ENCODE results near the gene CRYBG1.

Gene CRYBG1

GRCh38 chr6:106426250-106426970, 65.9 kb downstream of the CRYBG1 start:
- DNase-seq (ENCODE audit: low read depth): no peak

DNA sequence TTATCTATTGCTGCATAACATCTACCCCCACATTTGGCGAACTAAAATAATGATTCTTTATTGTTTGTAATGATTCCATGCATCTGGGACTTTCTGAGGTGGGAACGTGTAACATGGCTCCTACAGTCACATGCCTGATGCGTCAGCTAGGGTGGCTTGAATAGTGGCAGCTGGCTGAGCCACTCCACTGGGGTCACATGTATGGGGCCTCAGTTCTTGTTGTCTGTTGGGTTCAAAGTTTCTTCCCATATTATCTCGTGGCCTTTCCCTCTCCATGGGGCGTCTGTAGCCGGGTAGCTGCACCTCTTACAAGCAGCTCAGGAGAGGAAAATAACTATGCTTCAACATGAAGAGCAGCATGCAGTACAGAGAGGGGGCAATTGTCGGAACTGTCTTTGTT, 69.9 kb downstream of the CRYBG1 start:
- DNase-seq (ENCODE audit: low read depth): no peak

GRCh38 chr6:106431405-106431804, 70.9 kb downstream of the CRYBG1 start:
- no peak for DNase-seq (ENCODE audit: low read depth)

DNA sequence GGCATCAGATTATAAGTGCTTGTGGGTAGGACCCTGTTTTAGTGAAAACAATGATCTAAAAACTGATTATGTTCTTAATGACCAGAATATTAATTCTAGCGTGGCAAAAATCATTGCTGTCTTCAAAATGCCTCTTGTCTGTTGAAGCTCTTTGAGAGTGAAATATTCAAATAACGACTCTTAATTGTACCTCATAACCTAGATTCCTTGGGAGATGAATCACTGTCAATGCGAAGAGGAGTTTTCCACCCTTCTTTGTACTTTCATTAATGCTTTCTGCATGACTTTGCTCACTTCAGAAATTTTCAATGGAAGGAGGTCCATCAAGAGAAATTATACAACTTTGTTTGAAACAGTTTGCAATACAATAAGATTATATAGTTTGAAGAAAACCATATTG, 71.5 kb downstream of the CRYBG1 start:
- no peak for DNase-seq (ENCODE audit: low read depth)

DNA sequence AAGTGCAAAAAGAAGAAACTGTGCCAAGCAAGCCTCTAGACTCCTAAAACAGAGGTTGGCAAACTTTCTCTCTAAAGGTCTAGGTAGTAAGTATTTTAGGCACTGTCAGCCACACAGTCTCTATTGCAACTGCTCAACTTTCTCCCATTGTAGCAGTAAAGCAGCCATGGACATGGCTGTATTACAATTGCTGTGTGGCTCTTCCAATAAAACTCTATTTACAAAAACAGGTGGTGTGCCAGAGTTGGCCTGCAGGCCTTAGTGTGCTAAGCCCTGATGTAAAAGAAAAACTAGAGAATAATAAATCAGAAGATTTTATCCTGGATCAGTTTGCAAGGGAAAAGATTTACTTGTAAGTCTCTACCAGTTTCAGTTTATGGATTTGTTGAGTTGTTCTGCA, 74.0 kb downstream of the CRYBG1 start:
- no peak for DNase-seq (ENCODE audit: low read depth)

DNA sequence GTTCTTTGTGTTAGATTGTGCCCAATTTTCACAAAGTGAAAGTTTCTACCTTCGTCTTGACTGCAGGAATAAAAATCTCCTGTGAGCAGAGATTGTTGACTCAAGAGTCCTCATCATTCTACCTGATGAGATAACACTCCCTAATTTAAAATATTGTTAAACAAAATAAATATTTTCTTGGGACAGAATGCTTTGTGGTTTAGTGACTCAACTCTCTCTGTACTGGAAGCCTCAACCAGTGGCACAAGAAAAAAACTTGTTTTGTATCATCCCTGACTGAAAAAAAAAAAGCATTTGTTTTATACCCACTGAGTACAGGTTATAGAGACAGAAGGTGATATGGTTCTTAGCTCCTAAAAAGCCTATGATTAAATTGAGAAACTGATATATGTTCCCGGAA, 78.9 kb downstream of the CRYBG1 start:
- DNase-seq (ENCODE audit: low read depth): no peak

DNA sequence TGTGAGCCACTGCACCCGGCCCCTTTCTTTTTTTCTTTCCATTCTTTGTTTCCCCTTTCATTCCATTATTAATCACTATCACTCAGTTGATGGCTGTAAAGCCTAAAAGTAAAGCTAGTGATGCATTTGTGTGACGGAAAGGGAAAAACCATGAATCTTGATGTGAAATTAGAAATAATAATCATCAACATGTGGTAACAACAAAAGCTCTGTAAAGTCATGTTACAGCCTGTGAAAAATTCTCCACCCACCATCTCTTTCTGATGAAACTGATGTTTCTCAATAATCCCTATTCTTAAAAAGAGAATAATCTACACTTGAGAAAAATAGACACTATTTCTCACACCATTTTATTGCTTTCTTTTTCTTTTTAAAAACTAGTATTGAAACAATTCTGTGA, 80.0 kb downstream of the CRYBG1 start:
- no peak for DNase-seq (ENCODE audit: low read depth)

- DNase-seq (ENCODE audit: low read depth): no peak
Observed at GRCh38 chr6:106442395-106442794, 81.9 kb downstream of the CRYBG1 start.

DNA sequence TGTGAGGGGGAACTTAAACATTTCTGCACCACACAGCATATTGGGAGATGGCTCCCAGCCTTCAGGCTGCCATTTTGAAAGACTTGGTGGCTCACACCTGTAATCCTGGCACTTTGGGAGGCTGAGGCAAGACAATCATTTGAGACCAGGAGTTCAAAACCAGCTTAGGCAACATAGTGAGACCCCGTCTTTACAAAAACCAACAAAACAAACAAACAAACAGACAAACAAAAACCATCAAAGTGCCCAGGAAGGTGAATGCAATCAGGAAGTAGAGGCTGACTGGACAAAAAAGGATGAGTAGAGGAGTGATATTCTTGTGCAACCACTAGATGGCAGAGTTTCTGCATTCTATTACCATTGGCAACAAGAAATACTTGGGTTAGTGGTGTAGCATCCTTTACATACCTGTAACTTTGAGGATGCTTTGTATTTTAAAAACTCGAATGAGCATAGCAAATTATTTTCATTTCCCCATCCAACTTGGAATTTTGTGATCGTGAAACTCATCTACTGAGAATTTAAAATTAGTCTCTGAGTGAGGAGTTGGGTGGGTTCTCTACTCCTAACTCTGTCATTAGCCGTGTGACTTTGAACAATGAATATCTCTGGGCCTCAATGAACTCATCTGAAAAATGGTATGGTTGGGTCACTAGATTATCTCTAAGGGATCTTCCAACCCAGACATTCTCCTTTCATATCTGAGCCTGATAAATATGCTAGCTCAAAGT, 84.4 kb downstream of the CRYBG1 start:
- DNase-seq (ENCODE audit: low read depth): peak; percentile 8

DNA sequence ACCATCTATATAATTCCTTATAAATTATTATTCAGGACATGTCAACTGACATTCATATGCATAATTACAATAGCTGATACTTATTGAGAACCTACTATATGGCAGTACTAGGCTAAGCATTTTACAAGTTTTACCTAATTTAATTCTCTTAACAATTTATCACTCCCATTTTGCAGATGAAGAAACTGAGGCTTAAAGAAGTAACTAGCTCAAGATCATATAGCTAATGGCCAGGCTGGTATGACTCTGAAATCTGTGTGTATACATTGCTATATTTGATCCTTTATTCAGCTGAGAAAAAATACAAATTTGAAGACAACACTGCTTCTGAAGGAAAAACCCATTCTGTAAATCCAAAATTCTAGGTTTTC, 85.0 kb downstream of the CRYBG1 start:
- DNase-seq (ENCODE audit: low read depth): no peak

DNA sequence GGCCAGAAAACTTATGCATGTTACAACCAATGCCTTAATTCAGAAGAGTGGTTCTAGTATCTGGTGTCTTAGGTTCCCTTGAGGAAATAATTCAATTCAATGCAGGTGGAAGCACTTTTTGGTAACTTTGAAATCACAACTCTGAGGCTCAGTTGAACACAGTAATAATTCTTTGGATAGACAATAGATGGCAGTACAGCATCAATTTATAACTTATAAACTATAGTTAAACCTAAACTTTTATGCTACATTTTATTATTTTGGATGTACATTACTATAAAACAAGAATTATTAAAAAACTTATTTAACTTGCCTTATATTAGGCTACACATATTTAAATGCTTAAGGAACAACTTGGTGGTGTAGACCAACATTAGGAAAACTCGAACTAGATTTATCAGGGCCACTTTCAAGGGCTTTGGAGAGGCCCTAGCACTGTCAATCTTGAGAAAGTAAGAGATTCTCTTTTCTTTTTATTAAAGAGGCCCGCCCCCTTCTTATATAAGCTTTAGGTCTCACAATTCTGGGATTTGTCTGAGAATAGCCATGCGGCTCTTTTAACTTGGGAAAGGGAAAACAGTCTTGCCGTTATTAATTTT, 85.9 kb downstream of the CRYBG1 start:
- no peak for DNase-seq (ENCODE audit: low read depth)

GRCh38 chr6:106446983-106447382, 86.5 kb downstream of the CRYBG1 start:
- DNase-seq (ENCODE audit: low read depth): no peak

- DNase-seq (ENCODE audit: low read depth): peak; percentile 4
Observed at GRCh38 chr6:106448000-106448426, 87.5 kb downstream of the CRYBG1 start.

- DNase-seq (ENCODE audit: low read depth): no peak
Observed at GRCh38 chr6:106450653-106451052, 90.1 kb downstream of the CRYBG1 start.

GRCh38 chr6:106451439-106451838, 90.9 kb downstream of the CRYBG1 start:
- no peak for DNase-seq (ENCODE audit: low read depth)

GRCh38 chr6:106452628-106453027, 92.1 kb downstream of the CRYBG1 start:
- no peak for DNase-seq (ENCODE audit: low read depth)

DNA sequence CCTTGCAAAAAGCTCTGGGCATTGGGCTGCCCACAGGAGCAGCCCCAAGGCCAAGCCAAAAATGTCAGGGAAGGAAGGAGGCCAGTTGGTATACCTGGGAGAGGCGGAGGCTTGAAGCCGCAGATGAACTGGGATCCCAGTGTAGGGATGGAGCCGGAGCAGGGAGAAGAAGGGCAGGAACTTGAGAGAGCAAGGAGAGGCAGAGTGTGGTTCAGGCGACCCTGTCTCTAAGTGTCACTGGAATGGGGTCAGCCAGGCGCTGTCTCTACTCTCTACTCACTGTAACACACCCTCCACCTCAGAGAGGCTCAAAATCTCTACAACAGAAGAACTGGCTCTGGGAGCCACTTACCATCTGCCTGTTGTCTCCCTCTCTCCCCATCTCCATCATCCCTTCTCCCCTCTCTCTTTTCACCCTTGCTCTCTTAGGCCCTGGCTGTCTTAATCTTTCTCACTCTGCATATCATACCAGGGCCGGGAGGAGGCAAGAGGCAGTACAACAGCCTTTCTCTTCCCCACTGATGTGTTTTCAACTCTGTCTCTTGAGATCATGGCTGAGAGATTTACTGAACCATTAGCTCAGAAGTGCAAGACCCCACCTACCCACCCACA, 93.3 kb downstream of the CRYBG1 start:
- DNase-seq (ENCODE audit: low read depth): no peak

DNA sequence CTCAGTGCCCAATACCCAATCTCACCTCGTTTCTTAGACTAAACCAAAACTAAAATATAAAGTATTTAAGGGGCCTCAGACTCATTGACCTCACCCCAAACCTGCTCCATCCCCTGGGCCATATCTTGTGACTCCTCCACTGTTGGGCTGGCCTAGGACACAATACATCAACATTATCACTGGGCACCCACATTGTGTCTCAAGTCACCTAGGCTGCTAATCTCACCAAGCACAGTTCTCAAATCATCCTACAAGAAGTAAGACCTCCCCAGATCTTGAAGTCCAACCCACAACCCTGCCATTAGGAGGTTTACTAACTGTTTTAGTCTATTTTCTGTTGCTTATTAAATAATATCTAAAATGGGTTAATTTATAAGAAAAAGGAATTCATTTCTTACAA, 96.2 kb downstream of the CRYBG1 start:
- no peak for DNase-seq (ENCODE audit: low read depth)

DNA sequence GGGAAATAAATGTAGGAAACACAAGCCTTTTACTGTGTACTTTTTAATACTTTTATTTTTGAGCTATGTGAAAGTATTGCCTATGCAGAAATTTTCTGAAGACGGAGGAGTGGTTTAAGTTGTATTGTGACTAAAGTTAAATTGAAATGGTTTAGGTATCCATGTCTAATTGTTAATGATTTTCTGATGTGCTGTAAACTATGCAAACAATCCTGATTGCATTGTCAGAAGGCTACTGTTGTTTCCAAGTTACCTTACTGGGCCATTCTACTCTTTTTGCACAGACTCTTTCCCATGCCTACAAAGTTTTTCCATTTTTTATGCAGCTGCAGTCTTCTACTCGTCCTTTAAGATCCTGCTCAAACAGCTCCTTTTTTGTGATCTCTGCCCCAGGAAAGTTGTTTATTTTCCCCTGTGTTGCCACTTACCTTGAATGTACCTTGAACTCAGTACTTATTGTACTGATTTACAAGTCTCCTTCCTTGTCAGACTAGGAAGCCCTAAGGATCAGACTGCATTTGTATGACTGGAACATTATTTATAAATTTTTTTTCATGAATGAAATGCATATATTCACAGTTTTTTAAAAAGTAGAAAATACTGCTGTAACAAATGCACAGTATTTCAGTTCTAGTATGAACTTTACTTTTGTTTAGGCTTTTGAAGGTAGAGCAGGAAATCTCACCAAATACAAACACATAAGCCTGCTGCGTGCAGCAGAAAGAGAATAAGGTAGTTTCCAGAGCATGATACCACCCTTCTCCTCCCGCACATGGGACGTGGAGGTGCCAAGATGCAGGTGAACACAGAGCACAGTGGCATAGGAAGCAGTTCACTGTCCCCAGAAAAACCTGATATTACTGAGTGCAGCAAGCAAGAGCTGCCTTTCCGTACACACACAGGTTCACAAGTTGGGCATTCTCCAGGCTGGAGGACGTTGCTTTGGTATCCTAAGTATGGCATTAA, 97.8 kb downstream of the CRYBG1 start:
- no peak for DNase-seq (ENCODE audit: low read depth)

DNA sequence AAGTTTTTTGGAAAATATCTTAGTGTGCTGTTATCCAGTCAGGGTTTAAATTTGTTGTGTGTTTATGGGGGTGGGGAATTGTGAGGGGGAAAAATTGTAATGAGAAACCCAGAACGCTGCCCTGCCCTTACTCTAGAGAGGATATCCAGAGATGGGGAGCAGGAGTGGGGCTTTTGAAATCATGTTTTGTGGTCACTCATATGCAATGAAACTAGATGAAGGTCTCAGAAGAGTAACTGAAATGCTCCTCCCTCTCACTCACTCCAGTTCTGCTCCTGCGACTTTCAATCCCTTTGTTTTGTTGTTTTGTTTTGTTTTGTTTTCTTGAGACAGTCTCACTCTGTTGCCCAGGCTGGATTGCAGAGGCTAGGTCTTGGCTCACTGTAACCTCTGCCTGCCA, 100.0 kb downstream of the CRYBG1 start:
- no peak for DNase-seq (ENCODE audit: low read depth)

GRCh38 chr6:106461084-106461483, 100.6 kb downstream of the CRYBG1 start:
- DNase-seq (ENCODE audit: low read depth): no peak
